Neuronal stem cell (in vitro differentiated cells): ENCODE results near the gene PAPLN.

Experiments
- DNase-seq: peaks from one replicate; pipeline ENCODE4 v3.0.0-alpha.2; 2013; ENCODE audit warnings: low spot score
- H2AFZ ChIP-seq: one replicate; pipeline ENCODE4 v1.6.1; 2013; ENCODE audit warnings: mild to moderate bottlenecking, low read length, inconsistent platforms
- H2AK5ac ChIP-seq: 2 replicates; pipeline ENCODE4 v1.6.1; 2013; ENCODE audit warnings: low read depth, mild to moderate bottlenecking, inconsistent platforms, low read length, moderate library complexity, mixed read lengths
- H2BK120ac ChIP-seq: 2 replicates; pipeline ENCODE4 v1.6.1; 2013; ENCODE audit warnings: low read depth, mild to moderate bottlenecking, inconsistent platforms, low read length, moderate library complexity, mixed read lengths
- H2BK12ac ChIP-seq: one replicate; pipeline ENCODE4 v1.6.1; 2013; ENCODE audit warnings: low read length, inconsistent platforms
- H2BK15ac ChIP-seq: 2 replicates; pipeline ENCODE4 v1.6.1; 2013; ENCODE audit warnings: mild to moderate bottlenecking, low read length, inconsistent platforms, mixed read lengths
- H2BK5ac ChIP-seq: one replicate; pipeline ENCODE4 v1.6.1; 2013; ENCODE audit warnings: inconsistent platforms, mild to moderate bottlenecking, low read length, moderate library complexity
- H3K14ac ChIP-seq: one replicate; pipeline ENCODE4 v1.6.1; 2013; ENCODE audit warnings: low read length, inconsistent platforms
- H3K18ac ChIP-seq: 2 replicates; pipeline ENCODE4 v1.6.1; 2013; ENCODE audit warnings: low read length, inconsistent platforms
- H3K23ac ChIP-seq: 2 replicates; pipeline ENCODE4 v1.6.1; 2013; ENCODE audit warnings: low read depth, mild to moderate bottlenecking, mixed read lengths, low read length, inconsistent platforms; ENCODE audit not compliant: poor library complexity
- H3K27ac ChIP-seq: replicated peaks from 3 replicates; pipeline ENCODE4 v1.5.1; 2013; ENCODE audit warnings: low read length, inconsistent platforms
- H3K27me3 ChIP-seq, 3 experiments: 2 replicates each; pipeline ENCODE4 v1.6.1; 2013; ENCODE audit warnings: low read length in 3 of 3, mild to moderate bottlenecking in 2 of 3, inconsistent platforms in 1 of 3, low read depth in 1 of 3, mixed read lengths in 1 of 3, moderate library complexity in 1 of 3; ENCODE audit not compliant: control insufficient read depth in 3 of 3, insufficient read depth in 3 of 3
- H3K36me3 ChIP-seq, 2 donors: replicated peaks in 1 of 2; 2 replicates each; pipeline ENCODE4 v1.6.1; 2013; ENCODE audit warnings: low read length in 2 of 2; ENCODE audit not compliant: control insufficient read depth in 2 of 2, insufficient read depth in 2 of 2
- H3K4ac ChIP-seq: 2 replicates; pipeline ENCODE4 v1.6.1; 2013; ENCODE audit warnings: inconsistent platforms, mild to moderate bottlenecking, low read length, moderate library complexity
- H3K4me1 ChIP-seq, 2 donors: 1 replicate in 1 of 2; 2 replicates in 1 of 2; pipeline ENCODE4 v1.6.1; 2013; ENCODE audit warnings: low read length in 2 of 2, low read depth in 1 of 2; ENCODE audit not compliant: control insufficient read depth in 2 of 2, insufficient read depth in 1 of 2
- H3K4me2 ChIP-seq: one replicate; pipeline ENCODE4 v1.6.1; 2013; ENCODE audit warnings: mild to moderate bottlenecking, low read length, inconsistent platforms; ENCODE audit not compliant: insufficient read depth, poor library complexity, severe bottlenecking
- H3K4me3 ChIP-seq, 2 donors: 2 replicates each; pipeline ENCODE4 v1.5.1; 2013; ENCODE audit warnings: low read length in 2 of 2, mild to moderate bottlenecking in 2 of 2, inconsistent platforms in 1 of 2, moderate library complexity in 1 of 2
- H3K79me1 ChIP-seq: one replicate; pipeline ENCODE4 v1.6.1; 2013; ENCODE audit warnings: low read depth, mild to moderate bottlenecking, inconsistent platforms, low read length, moderate library complexity
- H3K9ac ChIP-seq: one replicate; pipeline ENCODE4 v1.6.1; 2013; ENCODE audit warnings: mild to moderate bottlenecking, low read depth, low read length, inconsistent platforms; ENCODE audit not compliant: poor library complexity
- H3K9me3 ChIP-seq, 2 donors: replicated peaks in 1 of 2; 2 replicates each; pipeline versions ENCODE3 to v1.6.1; 2013; ENCODE audit warnings: low read length in 2 of 2, mild to moderate bottlenecking in 2 of 2, inconsistent platforms in 1 of 2, low read depth in 1 of 2, mixed read lengths in 1 of 2, moderate library complexity in 1 of 2; ENCODE audit not compliant: control insufficient read depth in 2 of 2, insufficient read depth in 1 of 2
- H4K8ac ChIP-seq: one replicate; pipeline ENCODE4 v1.6.1; 2013; ENCODE audit warnings: low read depth, mild to moderate bottlenecking, inconsistent platforms, low read length, moderate library complexity
- H4K91ac ChIP-seq: one replicate; pipeline ENCODE4 v1.6.1; 2013; ENCODE audit warnings: low read length, low read depth, mild to moderate bottlenecking, inconsistent platforms; ENCODE audit not compliant: poor library complexity
- WGBS, 2 donors: extraction: QIAGEN DNeasy Blood & Tissue Kit; methylation state at CpG; one replicate each; pipeline ENCODE4 v1.1.7; 2013; ENCODE audit warnings: missing lambda C conversion rate in 2 of 2, mixed read lengths in 1 of 2; ENCODE audit not compliant: insufficient read length in 2 of 2, insufficient replicate concordance in 1 of 2; ENCODE audit errors: extremely low coverage in 2 of 2; 5-methylcytosine and 5-hydroxymethylcytosine counted together

The PAPLN gene

DNA sequence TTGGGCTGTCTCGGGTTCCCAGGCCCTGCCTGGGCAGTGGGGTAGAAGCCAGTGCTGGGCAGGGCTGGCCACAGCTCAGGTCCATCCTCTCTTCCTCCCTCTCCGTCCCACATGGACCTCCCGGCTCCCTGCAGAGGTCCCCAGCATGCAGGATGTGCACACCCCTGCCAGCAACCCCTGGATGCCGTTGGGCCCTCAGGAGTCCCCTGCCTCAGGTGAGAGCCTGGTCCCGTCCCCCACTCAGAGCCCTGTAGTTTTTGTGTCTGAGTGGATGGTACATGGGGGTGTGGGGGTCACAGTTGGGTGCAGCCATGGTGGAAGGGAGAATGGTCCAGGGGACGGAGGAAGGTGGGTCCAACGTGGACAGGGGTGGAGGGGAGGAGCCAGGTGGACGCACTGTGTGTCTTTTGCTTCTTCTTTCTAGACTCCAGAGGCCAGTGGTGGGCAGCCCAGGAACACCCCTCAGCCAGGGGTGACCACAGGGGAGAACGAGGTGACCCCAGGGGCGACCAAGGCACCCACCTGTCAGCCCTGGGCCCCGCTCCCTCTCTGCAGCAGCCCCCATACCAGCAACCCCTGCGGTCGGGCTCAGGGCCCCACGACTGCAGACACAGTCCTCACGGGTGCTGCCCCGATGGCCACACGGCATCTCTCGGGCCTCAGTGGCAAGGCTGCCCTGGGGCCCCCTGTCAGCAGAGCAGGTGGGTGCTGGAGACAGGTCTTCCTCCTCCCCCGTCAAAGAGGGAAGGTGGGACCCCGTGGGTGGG lies 21.7 kb downstream of the PAPLN start:
- H3K27me3 ChIP-seq, result no peaks in the 10 kb centered on the region
- H3K36me3 ChIP-seq, result peaks cover 0 to 27% of the 10 kb centered on the region in 2 donors
- no peak overlapping the region for H3K27ac ChIP-seq
- no peak overlapping the region for H3K4me2 ChIP-seq
- H2BK5ac ChIP-seq, result peak overlapping the region; percentile 24
- no peak overlapping the region for H3K18ac ChIP-seq
- peak overlapping the region; percentile 58 for H2BK15ac ChIP-seq
- H2BK120ac ChIP-seq, result no peak overlapping the region
- no peak overlapping the region for H4K91ac ChIP-seq
- H3K23ac ChIP-seq, result peak overlapping the region; percentile 55
- DNase-seq, result no peak
- no peak overlapping the region for H3K4me3 ChIP-seq
- no peak overlapping the region for H2AK5ac ChIP-seq
- peaks cover 10 to 13% of the 10 kb centered on the region in 2 donors for H3K4me1 ChIP-seq
- H3K9ac ChIP-seq, result peak overlapping the region; percentile 60
- WGBS, 2 donors, result no CpG with 5 or more reads among the region's 20 CpGs
- peaks cover 0 to 2% of the 10 kb centered on the region in 2 donors for H3K9me3 ChIP-seq
- no peak overlapping the region for H4K8ac ChIP-seq
- no peak overlapping the region for H2AFZ ChIP-seq
- H3K14ac ChIP-seq, result no peak overlapping the region
- H3K79me1 ChIP-seq, result peaks cover 5% of the 10 kb centered on the region
- H2BK12ac ChIP-seq, result peak overlapping the region; percentile 0
- H3K4ac ChIP-seq, result no peak overlapping the region

DNA sequence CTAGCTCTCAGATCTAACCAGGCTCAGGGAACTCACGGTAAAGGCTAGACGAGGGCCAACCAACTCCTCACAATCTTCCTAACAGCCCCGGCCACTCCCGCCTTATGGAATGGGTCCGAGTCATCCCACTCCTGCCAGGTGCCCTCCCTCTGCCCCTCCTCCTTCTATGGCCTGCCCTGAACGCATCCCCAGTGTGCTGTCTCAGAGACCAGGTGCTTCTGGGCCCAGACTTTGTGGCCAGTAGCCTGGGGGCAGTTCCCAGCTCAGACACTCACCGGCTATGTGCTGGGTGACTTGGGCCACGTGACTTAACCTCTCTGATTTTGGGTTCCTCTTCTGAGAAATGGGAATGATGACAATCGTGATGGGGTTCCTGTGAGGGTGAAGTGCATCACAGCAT lies 22.5 kb downstream of the PAPLN start:
- H3K9ac ChIP-seq, result no peak overlapping the region
- no peak overlapping the region for H2BK120ac ChIP-seq
- H3K4me3 ChIP-seq, result no peak overlapping the region
- peaks cover 5% of the 10 kb centered on the region for H3K79me1 ChIP-seq
- peak overlapping the region; percentile 38 for H3K14ac ChIP-seq
- H3K18ac ChIP-seq, result no peak overlapping the region
- H2BK15ac ChIP-seq, result no peak overlapping the region
- no CpG with 5 or more reads among the region's 9 CpGs for WGBS, 2 donors
- DNase-seq, result no peak
- H2BK12ac ChIP-seq, result peak overlapping the region; percentile 41
- H2AK5ac ChIP-seq, result no peak overlapping the region
- no peak overlapping the region for H3K4ac ChIP-seq
- no peak overlapping the region for H3K27ac ChIP-seq
- H3K4me2 ChIP-seq, result no peak overlapping the region
- H3K9me3 ChIP-seq, result no peaks in the 10 kb centered on the region
- H3K4me1 ChIP-seq, result peaks cover 10 to 13% of the 10 kb centered on the region in 2 donors
- H4K8ac ChIP-seq, result peak overlapping the region; percentile 17
- H2BK5ac ChIP-seq, result peak overlapping the region; percentile 39
- no peak overlapping the region for H4K91ac ChIP-seq
- peaks cover 0 to 20% of the 10 kb centered on the region in 2 donors for H3K36me3 ChIP-seq
- H2AFZ ChIP-seq, result no peak overlapping the region
- no peaks in the 10 kb centered on the region for H3K27me3 ChIP-seq
- H3K23ac ChIP-seq, result no peak overlapping the region

DNA sequence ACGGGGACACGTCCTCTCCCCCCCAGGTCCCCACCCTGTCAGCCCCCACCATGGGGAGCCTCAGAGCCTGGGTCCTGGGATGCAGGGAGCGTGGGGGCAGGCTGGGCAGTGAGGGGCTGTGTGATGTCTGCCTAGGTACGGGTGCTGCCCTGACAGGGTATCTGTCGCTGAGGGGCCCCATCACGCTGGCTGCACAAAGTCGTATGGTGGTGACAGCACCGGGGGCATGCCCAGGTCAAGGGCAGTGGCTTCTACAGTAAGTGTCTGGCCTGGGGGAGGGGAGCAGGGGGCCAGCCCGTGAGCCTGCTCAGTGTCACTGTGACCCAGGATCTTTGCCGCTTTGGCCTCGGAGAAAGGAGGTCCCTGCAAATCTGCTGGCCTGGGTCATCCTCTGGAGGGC lies 23.3 kb downstream of the PAPLN start:
- no peak for DNase-seq
- peak overlapping the region; percentile 73 for H3K23ac ChIP-seq
- no peak overlapping the region for H3K9ac ChIP-seq
- no peak overlapping the region for H3K4ac ChIP-seq
- no peak overlapping the region for H2BK120ac ChIP-seq
- H3K9me3 ChIP-seq, result no peaks in the 10 kb centered on the region
- H2BK5ac ChIP-seq, result no peak overlapping the region
- H2AK5ac ChIP-seq, result no peak overlapping the region
- H3K36me3 ChIP-seq, result peaks cover 0 to 19% of the 10 kb centered on the region in 2 donors
- H3K4me1 ChIP-seq, result peaks cover 10 to 13% of the 10 kb centered on the region in 2 donors
- peak overlapping the region; percentile 56 for H2AFZ ChIP-seq
- H3K79me1 ChIP-seq, result peaks cover 2% of the 10 kb centered on the region
- no peak overlapping the region for H4K91ac ChIP-seq
- no peaks in the 10 kb centered on the region for H3K27me3 ChIP-seq
- H3K4me2 ChIP-seq, result no peak overlapping the region
- no peak overlapping the region for H2BK15ac ChIP-seq
- no CpG with 5 or more reads among the region's 11 CpGs for WGBS, 2 donors
- peak overlapping the region; percentile 83 for H3K18ac ChIP-seq
- no peak overlapping the region for H3K27ac ChIP-seq
- H2BK12ac ChIP-seq, result no peak overlapping the region
- H4K8ac ChIP-seq, result peak overlapping the region; percentile 65
- peak overlapping the region; percentile 82 for H3K14ac ChIP-seq
- no peak overlapping the region for H3K4me3 ChIP-seq

DNA sequence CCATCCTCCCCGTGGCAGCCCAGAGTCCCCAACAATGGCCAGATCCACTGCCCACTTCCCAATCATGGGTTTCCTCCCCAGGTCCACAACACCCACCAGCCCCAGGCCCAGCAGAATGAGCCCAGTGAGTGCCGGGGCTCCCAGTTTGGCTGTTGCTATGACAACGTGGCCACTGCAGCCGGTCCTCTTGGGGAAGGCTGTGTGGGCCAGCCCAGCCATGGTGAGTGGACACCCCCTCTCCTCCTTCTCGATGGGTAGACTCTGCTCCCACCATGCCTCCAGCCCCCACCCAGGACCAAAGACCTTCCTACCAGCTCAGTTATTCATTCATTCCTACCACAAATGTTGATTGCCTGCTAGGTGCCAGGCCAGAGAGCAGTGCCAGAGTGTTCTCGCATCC lies 23.8 kb downstream of the PAPLN start:
- Histone ChIP-seq H3K27me3 (no peaks in the 10 kb centered on the region), H3K14ac (peak overlapping the region; percentile 82), H2AFZ (peak overlapping the region; percentile 56), H3K27ac (no peak overlapping the region), H3K4ac (no peak overlapping the region), H2BK12ac (no peak overlapping the region), H3K9ac (no peak overlapping the region), H2AK5ac (no peak overlapping the region), H2BK120ac (no peak overlapping the region), H3K23ac (no peak overlapping the region), H4K91ac (no peak overlapping the region), H2BK15ac (no peak overlapping the region), H4K8ac (no peak overlapping the region), H3K4me1 (peaks cover 10 to 13% of the 10 kb centered on the region in 2 donors), H3K4me3 (no peak overlapping the region), H2BK5ac (no peak overlapping the region), H3K18ac (peak overlapping the region; percentile 72), H3K9me3 (no peaks in the 10 kb centered on the region), H3K4me2 (no peak overlapping the region), H3K36me3 (peaks cover 0 to 20% of the 10 kb centered on the region in 2 donors), H3K79me1 (peaks cover 2% of the 10 kb centered on the region)
- DNase-seq, result no peak
- WGBS, 2 donors, result no CpG with 5 or more reads among the region's 6 CpGs
